K562 (cell line): ENCODE measurements around the gene CSMD2. TPM values are rescaled to one million over a fixed set of nuclear protein-coding genes. Genes with fewer than 3 reads are reported as not detected.

Experiments
- ATAC-seq: fragments of 200-7000 bp; cut with Tn5 transposase; 3 replicates; pipeline ENCODE4 v1.9.1; 2020; ENCODE audit warnings: moderate library complexity
- BruUV-seq: library from RNA; stranded (reverse); fragments of 400-500 nt; replicated peaks from 2 replicates; lab custom pipeline; 2021; lab: Mats Ljungman, UMichigan
- CTCF ChIA-PET: fragments of 300-600 bp; formaldehyde crosslinking; extraction: SDS; loops from one replicate; lab custom pipeline; 2021; ENCODE audit warnings: low intra/inter-chr PET ratio; lab: Yijun Ruan, JAX
- POLR2A ChIA-PET: fragments of 300-600, 350-650 bp; sonication (Branson Sonifier 250); formaldehyde crosslinking; extraction: SDS; loops from one replicate; lab custom pipeline; 2021; ENCODE audit warnings: antibody characterized with exemption, inconsistent platforms; lab: Yijun Ruan, JAX
- DNase-seq, 4 experiments: peaks; one replicate each; pipeline versions ENCODE4 v3.0.0 to v3.0.0-alpha.2; 2011 to 2018; ENCODE audit warnings: low spot score in 3 of 4, mixed read lengths in 3 of 4; ENCODE audit errors: extremely low read depth in 1 of 4
- FAIRE-seq: peaks from 2 replicates; lab custom pipeline; 2011; peaks lifted over from hg19 to GRCh38; lab: Jason Lieb, UNC
- H2AFZ ChIP-seq: 2 replicates; pipeline ENCODE4 v1.6.0; 2011; ENCODE audit warnings: low read depth, low read length, control low read depth, inconsistent platforms
- H3K27ac ChIP-seq: fragments of 200-600 bp; 3 replicates; pipeline ENCODE4 v1.8.0; 2011; ENCODE audit warnings: low read depth, mild to moderate bottlenecking, control low read depth, inconsistent platforms, low read length, moderate library complexity, mixed read lengths; ENCODE audit errors: extremely low read depth
- H3K27me3 ChIP-seq, 2 experiments: fragments of 300-600 bp in 1 of 2; 2 replicates in 1 of 2; 3 replicates in 1 of 2; pipeline versions ENCODE4 v1.6.0 to v1.8.0; 2011; ENCODE audit warnings: inconsistent platforms in 2 of 2, low read length in 2 of 2, mild to moderate bottlenecking in 1 of 2, mixed read lengths in 1 of 2, moderate library complexity in 1 of 2; ENCODE audit not compliant: control insufficient read depth in 2 of 2, insufficient read depth in 2 of 2
- H3K36me3 ChIP-seq: fragments of 300-600 bp; 3 replicates; pipeline ENCODE4 v1.8.0; 2011; ENCODE audit warnings: mild to moderate bottlenecking, low read length, inconsistent platforms; ENCODE audit not compliant: control insufficient read depth, insufficient read depth
- H3K4me1 ChIP-seq, 2 experiments: fragments of 200-600 bp in 1 of 2; replicated peaks in 1 of 2; 2 replicates in 1 of 2; 3 replicates in 1 of 2; pipeline versions ENCODE4 v1.5.1 to v1.8.0; 2011; ENCODE audit warnings: inconsistent platforms in 2 of 2, low read length in 2 of 2, mild to moderate bottlenecking in 1 of 2, mixed read lengths in 1 of 2, moderate library complexity in 1 of 2; ENCODE audit not compliant: control insufficient read depth in 2 of 2, insufficient read depth in 2 of 2
- H3K4me2 ChIP-seq: 2 replicates; pipeline ENCODE4 v1.6.1; 2011; ENCODE audit warnings: low read length, control low read depth, inconsistent platforms, mixed read lengths; ENCODE audit not compliant: insufficient read depth
- H3K4me3 ChIP-seq: fragments of 200-600 bp; sonication (generic), shearing (Covaris generic); 2 replicates; pipeline ENCODE4 v1.5.1; 2016; ENCODE audit warnings: control low read depth, inconsistent platforms
- H3K79me2 ChIP-seq: fragments of 200-600 bp; 3 replicates; pipeline ENCODE4 v1.8.0; 2011; ENCODE audit warnings: low read length, inconsistent platforms; ENCODE audit not compliant: control insufficient read depth, insufficient read depth
- H3K9ac ChIP-seq, 2 experiments: 2 replicates each; pipeline versions ENCODE4 v1.6.0 to v1.6.1; 2011; ENCODE audit warnings: low read depth in 2 of 2, low read length in 2 of 2, control low read depth in 1 of 2, inconsistent platforms in 1 of 2, mild to moderate bottlenecking in 1 of 2, mixed read lengths in 1 of 2; ENCODE audit not compliant: insufficient read depth in 1 of 2
- H3K9me1 ChIP-seq: one replicate; pipeline ENCODE4 v1.6.0; 2011; ENCODE audit warnings: inconsistent platforms, mild to moderate bottlenecking, low read length, moderate library complexity; ENCODE audit not compliant: control insufficient read depth, insufficient read depth
- H3K9me3 ChIP-seq: replicated peaks from 2 replicates; pipeline ENCODE4 v1.5.1; 2011; ENCODE audit warnings: low read depth, low read length, inconsistent platforms; ENCODE audit not compliant: control insufficient read depth, insufficient read depth
- H4K20me1 ChIP-seq: replicated peaks from 2 replicates; pipeline ENCODE4 v1.6.1; 2011; ENCODE audit warnings: low read length, inconsistent platforms, mixed read lengths; ENCODE audit not compliant: control insufficient read depth, insufficient read depth
- CXXC5 ChIP-seq: fragments of 250-450 bp; sonication (Bioruptor Pico); IDR thresholded peaks from 2 replicates; pipeline ENCODE4 v1.8.0; 2022; ENCODE audit warnings: inconsistent platforms, mild to moderate bottlenecking, moderate library complexity
- FOS ChIP-seq: IDR thresholded peaks from 3 replicates; pipeline ENCODE4 v1.6.1; 2011; ENCODE audit not compliant: insufficient read length; ENCODE audit errors: extremely low read depth
- GABPA ChIP-seq: fragments of 200-800 bp; sonication (Bioruptor generic); conservative IDR thresholded peaks from 2 replicates; pipeline ENCODE4 v1.6.1; 2016; ENCODE audit warnings: low read depth, missing genetic modification characterization, missing compliant biosample characterization
- HBP1 ChIP-seq: fragments of 450-650 bp; formaldehyde crosslinking; IDR thresholded peaks from 2 replicates; pipeline ENCODE4 v1.4.0; 2022; ENCODE audit warnings: missing genetic modification characterization
- HOXB6 ChIP-seq: fragments of 250-450 bp; sonication (Bioruptor Pico); IDR thresholded peaks from 2 replicates; pipeline ENCODE4 v1.5.1; 2022; ENCODE audit warnings: mild to moderate bottlenecking, borderline replicate concordance
- KLF16 ChIP-seq: IDR thresholded peaks from 2 replicates; pipeline ENCODE4 v1.6.1; 2016; ENCODE audit warnings: antibody characterized with exemption
- MXI1 ChIP-seq: IDR thresholded peaks from 2 replicates; pipeline ENCODE4 v1.6.1; 2011; ENCODE audit warnings: low read depth, mild to moderate bottlenecking, improper control_type of control experiment, low read length
- NFE2L1 ChIP-seq: fragments of 450-650 bp; IDR thresholded peaks from 2 replicates; pipeline ENCODE4 v1.6.1; 2016; ENCODE audit warnings: missing genetic modification characterization, low read depth, mild to moderate bottlenecking, missing compliant biosample characterization, moderate library complexity, borderline replicate concordance
- NR2F6 ChIP-seq: fragments of 450-650 bp; formaldehyde crosslinking; IDR thresholded peaks from 2 replicates; pipeline ENCODE4 v1.4.0; 2020; ENCODE audit warnings: mild to moderate bottlenecking
- PCBP2 ChIP-seq: fragments of 200-400 bp; formaldehyde crosslinking; IDR thresholded peaks from 2 replicates; pipeline ENCODE4 v1.6.1; 2018; ENCODE audit warnings: low read length, low read depth, mild to moderate bottlenecking, moderate library complexity; ENCODE audit not compliant: poor library complexity, severe bottlenecking
- RNF2 ChIP-seq: sonication (generic); IDR thresholded peaks from 2 replicates; pipeline ENCODE4 v1.6.1; 2016
- SMARCA5 ChIP-seq: fragments of 450-650 bp; IDR thresholded peaks from 2 replicates; pipeline ENCODE4 v1.6.1; 2016
- TEAD4 ChIP-seq, 2 experiments: sonication (generic) in 1 of 2; formaldehyde crosslinking in 1 of 2; IDR thresholded peaks; 2 replicates each; pipeline versions ENCODE4 v1.6.1 to v1.8.0; 2012 to 2022; ENCODE audit warnings: borderline replicate concordance in 1 of 2, inconsistent platforms in 1 of 2, low read length in 1 of 2, mild to moderate bottlenecking in 1 of 2, missing genetic modification reagents in 1 of 2
- ZNF280A ChIP-seq: fragments of 450-650 bp; IDR thresholded peaks from 2 replicates; pipeline ENCODE4 v1.6.1; 2018; ENCODE audit warnings: mild to moderate bottlenecking, low read depth; ENCODE audit not compliant: partially characterized antibody
- WGBS: fragments of 100-300 bp; shearing (Covaris generic); methylation state at CpG from one replicate; pipeline ENCODE4 v1.1.6; 2016; ENCODE audit warnings: low coverage, mixed read lengths; ENCODE audit not compliant: insufficient coverage; ENCODE audit errors: missing lambda C conversion rate; 5-methylcytosine and 5-hydroxymethylcytosine counted together
- in situ Hi-C: fragments of 300-500 bp; cut with MboI; formaldehyde crosslinking; loops from 4 replicates; pipeline ENCODE4 v1.15.0; 2018; ENCODE audit warnings: inconsistent platforms, mixed read lengths
- intact Hi-C: fragments of 100-400 bp; cut with micrococcal nuclease; formaldehyde crosslinking; loops from 2 replicates; pipeline ENCODE4 v1.14.2; 2022
- polyA plus RNA-seq, 8 experiments: library from polyadenylated mRNA; depleted of rRNA in 4 of 8; stranded (reverse) in 5 of 8; unstranded in 3 of 8; fragments of >200 nt; fragmentation: Nextera tagmentation in 2 of 8; fragmentation: Illumina TruSeq in 1 of 8; extraction: Ambion mirVana in 2 of 8; extraction: Trizol in 1 of 8; gene quantifications; 2 replicates each; pipeline versions ENCODE4 v1.2.1 to v1.2.3, GENCODE V29; 2011 to 2014; ENCODE audit warnings: inconsistent platforms in 1 of 8, missing spikeins in 1 of 8
- total RNA-seq, 7 experiments: library from RNA; depleted of rRNA in 6 of 7; stranded (reverse); fragments of >200 nt in 6 of 7; fragmentation: Illumina TruSeq in 2 of 7; extraction: Trizol in 2 of 7; gene quantifications; 2 replicates each; pipeline versions ENCODE4 v1.2.1 to v1.2.3, GENCODE V29; 2011 to 2021; ENCODE audit warnings: low replicate concordance in 1 of 7

CSMD2 gene
- total and polyA plus RNA-seq, 9 of the 15 experiments (the other 6 are each of a cell fraction or from before 2014, with no cell fraction given) = not detected

- CTCF ChIA-PET = no interaction called here
- Histone ChIP-seq H3K27ac (no peak overlapping the region), H3K4me2 (no peak overlapping the region), H3K4me1 (no peaks in the 10 kb centered on the region), H3K4me3 (no peak overlapping the region), H3K79me2 (no peaks in the 10 kb centered on the region), H3K27me3 (no peaks in the 10 kb centered on the region), H2AFZ (no peak overlapping the region), H3K9ac (no peak overlapping the region), H3K9me1 (no peaks in the 10 kb centered on the region), H4K20me1 (no peaks in the 10 kb centered on the region), H3K36me3 (no peaks in the 10 kb centered on the region), H3K9me3 (no peaks in the 10 kb centered on the region)
- no peak for FAIRE-seq
- 0% methylated on average over 2 of the region's 2 CpGs for WGBS
- intact Hi-C loops (no loop called here), in situ Hi-C loops (no loop called here)
- POLR2A ChIA-PET = no interaction called here
- TF ChIP-seq SMARCA5 (no peak), ZNF280A (no peak)
- no TSS peak for BruUV-seq
- no peak for ATAC-seq
- DNase-seq = no peak
These were observed 350.9 kb downstream of the CSMD2 start for GRCh38 chr1:33814166-33814565.

DNA sequence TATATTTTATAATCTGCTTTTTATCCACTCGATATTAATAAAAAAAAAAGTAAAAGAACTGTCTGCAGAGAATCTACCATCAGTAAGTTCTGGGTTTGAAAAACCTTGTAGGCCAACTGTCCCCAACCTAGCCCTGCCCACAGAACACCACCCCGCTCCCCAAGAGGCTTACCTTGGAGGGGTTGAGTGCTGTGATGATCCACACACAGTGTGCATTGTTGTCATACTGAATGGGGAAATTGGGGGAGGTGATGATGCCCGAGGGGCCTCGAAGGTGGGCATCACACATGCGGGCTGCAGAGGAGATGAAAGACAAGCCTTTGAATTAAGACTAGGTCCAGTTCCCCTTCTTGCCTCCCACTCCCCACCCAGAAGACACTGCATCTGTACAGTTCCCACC is 354.5 kb downstream of the CSMD2 start:
- 1% methylated on average over 5 of the region's 5 CpGs for WGBS
- no peak for TF ChIP-seq RNF2
- TF ChIP-seq HBP1 (CRISPR knock-in tag) = no peak
- TF ChIP-seq GABPA (tag) = no peak
- TF ChIP-seq FOS = no peak
- no peak for TF ChIP-seq MXI1
- no peak for TF ChIP-seq HOXB6 (CRISPR knock-in tag)
- no peak for TF ChIP-seq PCBP2
- no peak for TF ChIP-seq NFE2L1
- no peak for TF ChIP-seq CXXC5 (CRISPR knock-in tag)
- TF ChIP-seq KLF16 = no peak
- no peak for TF ChIP-seq NR2F6
- no peak for TF ChIP-seq TEAD4 (IDR thresholded peaks at IDR 0.05; ENCODE audit: low read length)
- TF ChIP-seq TEAD4 (CRISPR knock-in tag; IDR thresholded peaks at IDR 0.05; ENCODE audit: borderline replicate concordance) = no peak

More for the DNA sequence above, 354.5 kb downstream of the CSMD2 start:
- H3K27ac ChIP-seq = no peak overlapping the region
- FAIRE-seq (no peak), DNase-seq (no peak), ATAC-seq (no peak)
- H2AFZ ChIP-seq = no peak overlapping the region
- no peaks in the 10 kb centered on the region for H3K79me2 ChIP-seq
- intact Hi-C loops = no loop called here
- H3K27me3 ChIP-seq = no peaks in the 10 kb centered on the region
- no peaks in the 10 kb centered on the region for H3K9me1 ChIP-seq
- BruUV-seq = no TSS peak
- H3K4me3 ChIP-seq = no peak overlapping the region
- H3K4me1 ChIP-seq = no peaks in the 10 kb centered on the region
- H3K36me3 ChIP-seq = no peaks in the 10 kb centered on the region
- CTCF ChIA-PET = no interaction called here
- no peaks in the 10 kb centered on the region for H3K9me3 ChIP-seq
- no peaks in the 10 kb centered on the region for H4K20me1 ChIP-seq
- no peak overlapping the region for H3K4me2 ChIP-seq
- POLR2A ChIA-PET = no interaction called here
- no peak overlapping the region for H3K9ac ChIP-seq
- in situ Hi-C loops = no loop called here
